ENCODE data around the gene EIF4B.

The EIF4B gene

GRCh38 chr12:53047221-53048032, 41.2 kb downstream of the EIF4B start:
- DNase-seq, result peak; percentile 48 to 77

GRCh38 chr12:53048033-53048779, 42.0 kb downstream of the EIF4B start:
- peak in 1 of 2 experiments; percentile 34 for DNase-seq

GRCh38 chr12:53048780-53049401, 42.6 kb downstream of the EIF4B start:
- no peak for DNase-seq

GRCh38 chr12:53049571-53050318, 43.5 kb downstream of the EIF4B start, which contains the start of gene TNS2:
TNS2 (plus strand) TSS chr12:53050065; CDS start chr12:53050186, 121 bp downstream.
- no peak for DNase-seq

- no peak for DNase-seq
Measured at GRCh38 chr12:53050426-53051057, 44.3 kb downstream of the EIF4B start.

- no peak for DNase-seq
Measured at GRCh38 chr12:53051058-53051880, 45.0 kb downstream of the EIF4B start.

GRCh38 chr12:53051881-53052412, 45.7 kb downstream of the EIF4B start:
- no peak for DNase-seq

- DNase-seq, result no peak
Measured at GRCh38 chr12:53052419-53053217, 46.4 kb downstream of the EIF4B start.

GRCh38 chr12:53053218-53054111, 47.2 kb downstream of the EIF4B start:
- peak; percentile 63 to 65 for DNase-seq

- DNase-seq, result peak; percentile 92 to 95
Measured at GRCh38 chr12:53054112-53054878, 48.0 kb downstream of the EIF4B start.

- DNase-seq, result no peak
Measured at GRCh38 chr12:53055471-53056266, 49.4 kb downstream of the EIF4B start.

- DNase-seq, result no peak
Measured at GRCh38 chr12:53056296-53056695, 50.0 kb downstream of the EIF4B start.

GRCh38 chr12:53056901-53057300, 50.6 kb downstream of the EIF4B start:
- DNase-seq, result no peak

GRCh38 chr12:53057816-53058500, 51.7 kb downstream of the EIF4B start:
- no peak for DNase-seq

GRCh38 chr12:53058674-53059433, 52.6 kb downstream of the EIF4B start:
- DNase-seq, result no peak
